LNCaP clone FGC (cell line): Measurements from ENCODE around the gene GCN1.
"Not testable (repeated sequence)": the region's sequence is repeated elsewhere in the genome, so short reads cannot be mapped to it uniquely, and the experiment has no call there.

ENCODE experiments used
- DNase-seq: peaks from one replicate; pipeline ENCODE4 v3.0.0-alpha.2; 2011; ENCODE audit warnings: low read depth
- H3K4me3 ChIP-seq: 2 replicates; pipeline ENCODE4 v1.5.1; 2011; ENCODE audit warnings: mild to moderate bottlenecking, low read depth, low read length, control low read depth
- CTCF ChIP-seq: IDR thresholded peaks from 2 replicates; pipeline ENCODE4 v1.5.1; 2012; ENCODE audit warnings: mild to moderate bottlenecking; ENCODE audit not compliant: control insufficient read depth, insufficient read depth; ENCODE audit errors: extremely low read depth

The GCN1 gene

GRCh38 chr12:120239776-120240494 is 45.4 kb upstream of the GCN1 start:
- no peak for TF ChIP-seq CTCF
- DNase-seq = no peak
- H3K4me3 ChIP-seq = no peak overlapping the region

- DNase-seq = no peak
- TF ChIP-seq CTCF = no peak
- H3K4me3 ChIP-seq = no peak overlapping the region
Observed at GRCh38 chr12:120238839-120239445, 44.4 kb upstream of the GCN1 start.

- no peak overlapping the region for H3K4me3 ChIP-seq
- TF ChIP-seq CTCF = no peak
- no peak for DNase-seq
Observed at GRCh38 chr12:120238217-120238616, 43.7 kb upstream of the GCN1 start.

- no peak for TF ChIP-seq CTCF
- no peak for DNase-seq
- no peak overlapping the region for H3K4me3 ChIP-seq
Observed at GRCh38 chr12:120237360-120238171, 43.1 kb upstream of the GCN1 start.

GRCh38 chr12:120236809-120237208 is 42.3 kb upstream of the GCN1 start:
- not testable (repeated sequence) for H3K4me3 ChIP-seq

GRCh38 chr12:120235369-120236323 is 41.1 kb upstream of the GCN1 start:
- no peak overlapping the region for H3K4me3 ChIP-seq
- peak; percentile 18; the same call in 1 of the 2 replicates for TF ChIP-seq CTCF
- DNase-seq = no peak

More at GRCh38 chr12:120236809-120237208, 42.3 kb upstream of the GCN1 start:
- DNase-seq = not testable (repeated sequence)
